Activated CD4-positive, alpha-beta T cell treated with anti-CD3 and anti-CD28 coated beads, Interleukin-2, amount 50 U/mL, for 24 hours (primary cell): ENCODE measurements around the gene HYAL3.

ENCODE experiments used
- DNase-seq, 2 donors: peaks; one replicate each; pipeline ENCODE4 v3.0.0-alpha.2; 2020; ENCODE audit warnings: low read depth in 1 of 2, low spot score in 1 of 2

HYAL3 gene

GRCh38 chr3:50298836-50299637 lies at the start of gene HYAL3, which contains the start of gene NAA80:
HYAL3 (minus strand) TSS chr3:50299405; CDS start chr3:50295602, 3,803 bp downstream.
NAA80 (minus strand) TSS chr3:50299405; CDS start chr3:50297463, 1,942 bp downstream.
- DNase-seq: peak; percentile 96 to 99

GRCh38 chr3:50347187-50347813 lies 48.1 kb upstream of the HYAL3 start:
- peak; percentile 47 to 65 for DNase-seq

DNA sequence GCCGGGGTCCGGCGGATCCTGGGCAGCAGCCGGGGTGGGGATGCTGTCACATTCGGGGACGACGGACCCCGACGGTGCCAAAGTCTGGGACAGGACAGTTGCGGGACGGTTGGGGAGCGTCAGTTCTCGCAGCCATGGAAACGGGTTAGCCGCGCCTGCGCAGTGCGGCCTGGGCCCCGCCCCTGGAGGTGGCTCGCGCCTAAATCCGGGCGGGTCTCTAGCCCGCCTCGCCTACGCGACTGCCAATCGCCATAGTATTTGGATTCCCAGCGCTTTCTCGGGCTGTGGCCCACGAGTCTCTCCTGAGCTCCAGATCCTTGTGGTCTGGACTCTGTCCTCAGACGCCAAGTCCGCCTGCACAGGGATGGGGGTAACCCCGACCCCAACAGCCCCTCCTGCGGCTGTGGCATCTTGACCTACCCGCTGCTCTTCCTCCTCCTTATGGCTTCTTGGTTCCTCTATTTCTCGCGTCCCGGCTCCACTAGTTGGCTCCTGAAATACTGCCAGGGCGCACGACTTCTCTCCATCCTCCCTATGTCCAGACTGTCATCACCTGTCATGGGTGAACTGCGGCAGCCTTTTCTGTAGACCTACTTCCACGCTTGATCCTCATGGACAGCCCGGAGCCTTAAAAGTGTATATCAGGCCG lies 46.5 kb upstream of the HYAL3 start, which contains the start of gene ZMYND10:
Gene ZMYND10, minus strand, starts transcription at position 147 of the 649 bp plus-strand sequence. CDS start 153 bp downstream, outside the sequence.
- peak; percentile 52 to 57 for DNase-seq

DNA sequence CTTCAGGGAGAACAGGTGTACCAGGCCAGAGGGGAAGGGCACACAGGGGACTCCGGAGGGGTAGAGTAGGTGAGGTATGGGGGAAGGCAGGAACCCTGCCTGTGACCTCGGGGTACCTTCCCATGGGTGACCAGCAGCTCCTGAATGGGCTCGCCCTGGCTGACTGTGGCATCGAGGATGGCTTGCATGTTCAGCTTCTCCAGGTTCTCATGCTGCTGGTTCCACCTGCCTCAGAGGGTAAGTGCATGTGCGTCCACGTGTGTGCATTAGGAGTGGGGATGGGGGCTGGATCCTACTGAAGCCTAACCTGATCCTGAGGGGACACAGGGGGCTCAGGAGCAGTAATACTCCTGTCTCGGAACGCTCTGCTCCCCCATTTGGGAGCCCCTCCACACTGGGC lies 45.8 kb upstream of the HYAL3 start:
- DNase-seq: no peak

GRCh38 chr3:50342813-50343633 lies 43.8 kb upstream of the HYAL3 start:
- no peak for DNase-seq

GRCh38 chr3:50341996-50342650 lies 42.9 kb upstream of the HYAL3 start:
- DNase-seq: no peak

GRCh38 chr3:50341537-50341936 lies 42.3 kb upstream of the HYAL3 start:
- DNase-seq: no peak

DNA sequence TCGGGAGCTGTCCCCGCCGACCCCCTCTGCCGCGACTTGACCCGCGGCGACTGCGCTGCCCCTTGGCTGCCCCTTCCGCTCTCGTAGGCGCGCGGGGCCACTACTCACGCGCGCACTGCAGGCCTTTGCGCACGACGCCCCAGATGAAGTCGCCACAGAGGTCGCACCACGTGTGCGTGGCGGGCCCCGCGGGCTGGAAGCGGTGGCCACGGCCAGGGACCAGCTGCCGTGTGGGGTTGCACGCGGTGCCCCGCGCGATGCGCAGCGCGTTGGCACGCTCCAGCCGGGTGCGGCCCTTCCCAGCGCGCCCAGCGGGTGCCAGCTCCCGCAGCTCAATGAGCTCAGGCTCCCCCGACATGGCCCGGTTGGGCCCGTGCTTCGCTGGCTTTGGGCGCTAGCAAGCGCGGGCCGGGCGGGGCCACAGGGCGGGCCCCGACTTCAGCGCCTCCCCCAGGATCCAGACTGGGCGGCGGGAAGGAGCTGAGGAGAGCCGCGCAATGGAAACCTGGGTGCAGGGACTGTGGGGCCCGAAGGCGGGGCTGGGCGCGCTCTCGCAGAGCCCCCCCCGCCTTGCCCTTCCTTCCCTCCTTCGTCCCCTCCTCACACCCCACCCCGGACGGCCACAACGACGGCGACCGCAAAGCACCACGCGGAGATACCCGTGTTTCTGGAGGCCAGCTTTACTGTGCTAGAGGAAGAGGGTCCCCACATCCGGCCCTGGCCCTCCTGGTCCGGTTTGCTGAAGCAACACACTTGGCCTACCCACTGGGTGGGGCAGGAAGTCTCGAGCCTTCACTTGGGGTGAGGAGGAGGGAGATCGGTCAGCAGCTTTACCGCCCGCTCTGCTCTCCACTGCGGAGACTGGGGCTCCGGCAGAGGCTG lies 41.5 kb upstream of the HYAL3 start, which contains the start of gene RASSF1:
Gene RASSF1, minus strand, starts transcription at position 389 of the 882 bp plus-strand sequence. Its CDS starts 31 bp downstream, at position 358.
- DNase-seq: peak in 1 of 2 donors; percentile 36

- DNase-seq: no peak
Measured at GRCh38 chr3:50340147-50340447, 40.9 kb upstream of the HYAL3 start.

DNA sequence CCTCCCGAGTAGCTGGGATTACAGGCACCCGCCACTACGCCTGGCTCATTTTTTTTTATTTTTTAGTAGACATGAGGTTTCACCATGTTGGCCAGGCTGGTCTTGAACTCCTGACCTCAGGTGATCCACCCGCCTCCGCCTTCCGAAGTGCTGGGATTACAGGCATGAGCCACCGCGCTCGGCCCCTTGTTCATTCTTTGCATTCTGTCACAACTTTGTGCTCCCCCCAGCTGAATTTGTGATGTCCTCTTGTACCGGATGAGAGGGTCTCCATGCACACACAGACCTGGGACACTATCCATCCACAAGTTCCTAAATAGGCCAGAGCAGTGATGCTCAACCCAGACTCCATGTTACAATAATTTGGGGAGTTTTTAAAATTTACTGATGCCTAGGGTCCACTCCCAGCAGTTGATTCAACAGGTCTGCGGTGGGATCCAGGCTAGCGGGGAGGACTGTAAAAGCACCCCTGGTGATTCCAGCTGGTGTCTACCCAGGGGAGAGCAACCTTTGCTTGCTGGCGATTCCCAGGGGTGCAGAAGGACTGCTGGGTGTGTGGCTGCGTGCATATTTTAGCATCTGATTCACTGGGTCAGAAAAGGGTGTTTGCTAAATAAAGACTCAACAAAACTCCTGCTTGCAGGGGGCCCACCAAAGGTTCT lies 40.4 kb upstream of the HYAL3 start:
- no peak for DNase-seq

DNA sequence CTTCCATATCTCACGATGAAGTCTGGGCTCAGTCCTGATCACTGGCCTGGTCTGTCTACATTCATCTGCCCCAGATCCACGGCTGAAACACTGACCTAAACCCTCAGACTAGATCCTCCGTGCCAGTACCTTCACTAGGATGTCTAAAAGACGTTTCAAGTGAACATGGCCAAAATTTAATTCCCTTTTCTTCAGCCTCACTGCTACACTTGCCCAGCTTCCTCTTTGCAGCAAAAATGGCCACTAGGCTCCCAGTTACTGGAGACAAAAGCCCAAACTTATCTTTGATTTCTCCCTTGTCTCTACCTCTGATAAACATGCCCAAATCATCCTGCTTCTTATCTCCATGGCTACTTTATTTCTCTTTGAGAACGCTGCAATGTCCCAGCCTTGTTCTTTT lies 39.8 kb upstream of the HYAL3 start:
- DNase-seq: no peak

DNA sequence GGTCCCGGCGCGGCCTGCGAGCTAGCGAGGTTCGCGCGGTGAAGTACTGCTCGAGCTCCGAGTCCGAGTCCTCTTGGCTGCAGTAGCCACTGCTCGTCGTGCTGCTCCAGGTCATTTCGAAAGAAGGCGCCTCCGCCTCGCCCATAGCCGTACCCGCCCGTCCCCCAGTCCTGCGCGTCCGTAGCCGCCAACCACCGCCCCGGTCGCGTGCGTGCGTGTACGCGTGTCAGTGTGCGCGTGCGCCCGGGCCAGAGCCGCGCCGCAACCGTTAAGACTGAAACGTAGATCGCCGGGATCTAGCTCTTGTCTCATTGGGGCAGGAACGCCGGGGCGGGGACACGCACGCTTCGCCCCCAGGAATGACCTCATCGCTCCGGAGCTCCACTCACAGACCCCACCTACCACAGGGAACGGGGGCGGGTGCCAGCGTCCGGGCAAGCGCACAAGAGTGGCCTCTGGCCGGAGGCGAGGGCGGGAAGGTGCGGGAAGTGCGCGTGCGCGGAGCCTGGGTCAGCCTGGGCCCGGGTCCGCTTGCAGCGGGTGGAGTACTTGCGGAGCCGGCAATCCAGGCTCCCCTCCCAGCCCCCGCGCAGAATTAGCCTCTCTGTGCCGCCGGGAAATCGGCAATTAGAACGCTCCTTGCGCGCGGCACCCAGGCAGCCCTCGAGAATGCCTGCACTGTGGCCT lies 38.1 kb upstream of the HYAL3 start:
- DNase-seq: peak; percentile 88 to 94

GRCh38 chr3:50336452-50337174 lies 37.4 kb upstream of the HYAL3 start:
- DNase-seq: peak in 1 of 2 donors; percentile 40

GRCh38 chr3:50334339-50335075 lies 35.3 kb upstream of the HYAL3 start:
- DNase-seq: no peak

- DNase-seq: no peak
Measured at GRCh38 chr3:50333744-50334328, 34.6 kb upstream of the HYAL3 start.

- DNase-seq: no peak
Measured at GRCh38 chr3:50331364-50331907, 32.2 kb upstream of the HYAL3 start.
